Measurements from ENCODE around the gene VAV2.

DNA sequence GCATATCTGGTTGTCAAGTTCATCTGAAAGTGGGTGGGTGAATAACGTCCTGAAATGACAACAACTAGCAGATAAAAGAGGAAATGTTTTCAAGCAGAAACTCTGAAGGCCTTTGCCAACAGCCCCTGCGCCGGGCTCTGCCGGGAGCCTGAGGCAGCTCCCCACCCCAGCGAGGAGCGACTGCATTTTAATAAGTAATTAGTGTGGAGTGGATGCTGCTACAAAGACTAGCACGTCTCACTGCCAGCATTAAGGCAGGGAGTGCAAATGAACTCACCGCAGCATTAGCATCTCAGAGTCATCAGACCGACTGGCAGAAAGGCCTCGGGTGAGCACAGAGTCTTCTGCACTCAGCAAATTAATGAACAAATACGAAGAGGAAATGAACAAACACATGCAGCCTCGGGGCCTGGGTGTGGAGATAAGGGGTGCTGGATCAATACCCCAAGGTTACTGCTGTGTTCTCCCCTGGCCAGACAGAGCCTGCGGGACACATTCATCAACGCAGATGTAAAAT, 63.8 kb downstream of the VAV2 start:
- TF ChIP-seq, protein P1, sequence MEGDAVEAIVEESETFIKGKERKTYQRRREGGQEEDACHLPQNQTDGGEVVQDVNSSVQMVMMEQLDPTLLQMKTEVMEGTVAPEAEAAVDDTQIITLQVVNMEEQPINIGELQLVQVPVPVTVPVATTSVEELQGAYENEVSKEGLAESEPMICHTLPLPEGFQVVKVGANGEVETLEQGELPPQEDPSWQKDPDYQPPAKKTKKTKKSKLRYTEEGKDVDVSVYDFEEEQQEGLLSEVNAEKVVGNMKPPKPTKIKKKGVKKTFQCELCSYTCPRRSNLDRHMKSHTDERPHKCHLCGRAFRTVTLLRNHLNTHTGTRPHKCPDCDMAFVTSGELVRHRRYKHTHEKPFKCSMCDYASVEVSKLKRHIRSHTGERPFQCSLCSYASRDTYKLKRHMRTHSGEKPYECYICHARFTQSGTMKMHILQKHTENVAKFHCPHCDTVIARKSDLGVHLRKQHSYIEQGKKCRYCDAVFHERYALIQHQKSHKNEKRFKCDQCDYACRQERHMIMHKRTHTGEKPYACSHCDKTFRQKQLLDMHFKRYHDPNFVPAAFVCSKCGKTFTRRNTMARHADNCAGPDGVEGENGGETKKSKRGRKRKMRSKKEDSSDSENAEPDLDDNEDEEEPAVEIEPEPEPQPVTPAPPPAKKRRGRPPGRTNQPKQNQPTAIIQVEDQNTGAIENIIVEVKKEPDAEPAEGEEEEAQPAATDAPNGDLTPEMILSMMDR (IDR thresholded peaks at IDR 0.05): no peak
- no peak for TF ChIP-seq ZFX (IDR thresholded peaks at IDR 0.05; ENCODE audit: borderline replicate concordance)
